ENCODE measurements around the gene RICTOR. TPM values are rescaled to one million over a fixed set of nuclear protein-coding genes. Genes with fewer than 3 reads are reported as not detected.

Gene RICTOR
- total and polyA plus RNA-seq, 2 donors, result 16.7 to 30.1 TPM

- 100% methylated on average over 2 of the region's 2 CpGs for WGBS
- Histone ChIP-seq H3K36me3 (ENCODE audit: control insufficient read depth in 2 of 2, insufficient read depth in 2 of 2, low read length in 1 of 2) (peaks cover 16 to 59% of the 10 kb centered on the region in 2 donors), H3K27ac (ENCODE audit: low read depth in 1 of 2, low read length in 1 of 2) (no peak overlapping the region), H3K4me3 (ENCODE audit: low read length in 2 of 2) (no peak overlapping the region), H3K4me1 (ENCODE audit: control insufficient read depth in 2 of 2, insufficient read depth in 2 of 2, low read length in 2 of 2) (no peaks in the 10 kb centered on the region), H3K9me3 (ENCODE audit: control insufficient read depth in 2 of 2, insufficient read depth in 1 of 2, low read length in 1 of 2) (no peaks in the 10 kb centered on the region), H3K27me3 (ENCODE audit: control insufficient read depth in 2 of 2, insufficient read depth in 1 of 2, low read length in 1 of 2) (no peaks in the 10 kb centered on the region)
- DNase-seq (ENCODE audit: low read depth in 6 of 9, low spot score in 9 of 9), result no peak
Observed at GRCh38 chr5:38941912-38942311, 132.3 kb downstream of the RICTOR start.

- Histone ChIP-seq H3K9me3 (ENCODE audit: control insufficient read depth in 2 of 2, insufficient read depth in 1 of 2, low read length in 1 of 2) (no peaks in the 10 kb centered on the region), H3K27me3 (ENCODE audit: control insufficient read depth in 2 of 2, insufficient read depth in 1 of 2, low read length in 1 of 2) (no peaks in the 10 kb centered on the region), H3K27ac (ENCODE audit: low read depth in 1 of 2, low read length in 1 of 2) (no peak overlapping the region), H3K4me3 (ENCODE audit: low read length in 2 of 2) (no peak overlapping the region), H3K36me3 (ENCODE audit: control insufficient read depth in 2 of 2, insufficient read depth in 2 of 2, low read length in 1 of 2) (peaks cover 16 to 60% of the 10 kb centered on the region in 2 donors), H3K4me1 (ENCODE audit: control insufficient read depth in 2 of 2, insufficient read depth in 2 of 2, low read length in 2 of 2) (no peaks in the 10 kb centered on the region)
- 91% methylated on average over 2 of the region's 2 CpGs for WGBS
- DNase-seq (ENCODE audit: low read depth in 6 of 9, low spot score in 9 of 9), result no peak
Observed at GRCh38 chr5:38940230-38940858, 133.9 kb downstream of the RICTOR start.

- WGBS, result 97% methylated on average over 1 of the region's 1 CpG
- no peaks in the 10 kb centered on the region for H3K4me1 ChIP-seq (ENCODE audit: control insufficient read depth in 2 of 2, insufficient read depth in 2 of 2, low read length in 2 of 2)
- H3K27me3 ChIP-seq (ENCODE audit: control insufficient read depth in 2 of 2, insufficient read depth in 1 of 2, low read length in 1 of 2), result no peaks in the 10 kb centered on the region
- H3K36me3 ChIP-seq (ENCODE audit: control insufficient read depth in 2 of 2, insufficient read depth in 2 of 2, low read length in 1 of 2), result peaks cover 11 to 47% of the 10 kb centered on the region in 2 donors
- no peak overlapping the region for H3K27ac ChIP-seq (ENCODE audit: low read depth in 1 of 2, low read length in 1 of 2)
- DNase-seq (ENCODE audit: low read depth in 6 of 9, low spot score in 9 of 9), result no peak
- no peak overlapping the region for H3K4me3 ChIP-seq (ENCODE audit: low read length in 2 of 2)
- H3K9me3 ChIP-seq (ENCODE audit: control insufficient read depth in 2 of 2, insufficient read depth in 1 of 2, low read length in 1 of 2), result no peaks in the 10 kb centered on the region
Observed at GRCh38 chr5:38938973-38939372, 135.2 kb downstream of the RICTOR start.

- no peak for DNase-seq (ENCODE audit: low read depth in 6 of 9, low spot score in 9 of 9)
- no peaks in the 10 kb centered on the region for H3K9me3 ChIP-seq (ENCODE audit: control insufficient read depth in 2 of 2, insufficient read depth in 1 of 2, low read length in 1 of 2)
- no peaks in the 10 kb centered on the region for H3K27me3 ChIP-seq (ENCODE audit: control insufficient read depth in 2 of 2, insufficient read depth in 1 of 2, low read length in 1 of 2)
- no peak overlapping the region for H3K27ac ChIP-seq (ENCODE audit: low read depth in 1 of 2, low read length in 1 of 2)
- peaks cover 11 to 44% of the 10 kb centered on the region in 2 donors for H3K36me3 ChIP-seq (ENCODE audit: control insufficient read depth in 2 of 2, insufficient read depth in 2 of 2, low read length in 1 of 2)
- 95% methylated on average over 1 of the region's 1 CpG for WGBS
- no peak overlapping the region for H3K4me3 ChIP-seq (ENCODE audit: low read length in 2 of 2)
- no peaks in the 10 kb centered on the region for H3K4me1 ChIP-seq (ENCODE audit: control insufficient read depth in 2 of 2, insufficient read depth in 2 of 2, low read length in 2 of 2)
Observed at GRCh38 chr5:38938424-38938823, 135.8 kb downstream of the RICTOR start.

GRCh38 chr5:38936269-38936668 lies 137.9 kb downstream of the RICTOR start:
- WGBS, result 98% methylated on average over 6 of the region's 6 CpGs
- H3K4me1 ChIP-seq (ENCODE audit: control insufficient read depth in 2 of 2, insufficient read depth in 2 of 2, low read length in 2 of 2), result no peaks in the 10 kb centered on the region
- DNase-seq (ENCODE audit: low read depth in 6 of 9, low spot score in 9 of 9), result no peak
- peaks cover 0 to 27% of the 10 kb centered on the region in 2 donors for H3K36me3 ChIP-seq (ENCODE audit: control insufficient read depth in 2 of 2, insufficient read depth in 2 of 2, low read length in 1 of 2)
- no peak overlapping the region for H3K27ac ChIP-seq (ENCODE audit: low read depth in 1 of 2, low read length in 1 of 2)
- no peaks in the 10 kb centered on the region for H3K27me3 ChIP-seq (ENCODE audit: control insufficient read depth in 2 of 2, insufficient read depth in 1 of 2, low read length in 1 of 2)
- no peak overlapping the region for H3K4me3 ChIP-seq (ENCODE audit: low read length in 2 of 2)
- H3K9me3 ChIP-seq (ENCODE audit: control insufficient read depth in 2 of 2, insufficient read depth in 1 of 2, low read length in 1 of 2), result no peaks in the 10 kb centered on the region

GRCh38 chr5:38935437-38935836 lies 138.8 kb downstream of the RICTOR start:
- Histone ChIP-seq H3K36me3 (ENCODE audit: control insufficient read depth in 2 of 2, insufficient read depth in 2 of 2, low read length in 1 of 2) (peaks cover 0 to 21% of the 10 kb centered on the region in 2 donors), H3K9me3 (ENCODE audit: control insufficient read depth in 2 of 2, insufficient read depth in 1 of 2, low read length in 1 of 2) (no peaks in the 10 kb centered on the region), H3K4me3 (ENCODE audit: low read length in 2 of 2) (no peak overlapping the region), H3K27me3 (ENCODE audit: control insufficient read depth in 2 of 2, insufficient read depth in 1 of 2, low read length in 1 of 2) (no peaks in the 10 kb centered on the region), H3K4me1 (ENCODE audit: control insufficient read depth in 2 of 2, insufficient read depth in 2 of 2, low read length in 2 of 2) (no peaks in the 10 kb centered on the region), H3K27ac (ENCODE audit: low read depth in 1 of 2, low read length in 1 of 2) (no peak overlapping the region)
- 95% methylated on average over 1 of the region's 1 CpG for WGBS
- DNase-seq (ENCODE audit: low read depth in 6 of 9, low spot score in 9 of 9), result no peak

- no peaks in the 10 kb centered on the region for H3K4me1 ChIP-seq (ENCODE audit: control insufficient read depth in 2 of 2, insufficient read depth in 2 of 2, low read length in 2 of 2)
- 94% methylated on average over 4 of the region's 4 CpGs for WGBS
- no peak overlapping the region for H3K27ac ChIP-seq (ENCODE audit: low read depth in 1 of 2, low read length in 1 of 2)
- no peak for DNase-seq (ENCODE audit: low read depth in 6 of 9, low spot score in 9 of 9)
- H3K9me3 ChIP-seq (ENCODE audit: control insufficient read depth in 2 of 2, insufficient read depth in 1 of 2, low read length in 1 of 2), result no peaks in the 10 kb centered on the region
- peaks cover 0 to 15% of the 10 kb centered on the region in 2 donors for H3K36me3 ChIP-seq (ENCODE audit: control insufficient read depth in 2 of 2, insufficient read depth in 2 of 2, low read length in 1 of 2)
- H3K27me3 ChIP-seq (ENCODE audit: control insufficient read depth in 2 of 2, insufficient read depth in 1 of 2, low read length in 1 of 2), result no peaks in the 10 kb centered on the region
- H3K4me3 ChIP-seq (ENCODE audit: low read length in 2 of 2), result no peak overlapping the region
Observed at GRCh38 chr5:38932854-38933408, 141.3 kb downstream of the RICTOR start.

- H3K4me3 ChIP-seq (ENCODE audit: low read length in 2 of 2), result no peak overlapping the region
- peaks cover 0 to 8% of the 10 kb centered on the region in 2 donors for H3K36me3 ChIP-seq (ENCODE audit: control insufficient read depth in 2 of 2, insufficient read depth in 2 of 2, low read length in 1 of 2)
- DNase-seq (ENCODE audit: low read depth in 6 of 9, low spot score in 9 of 9), result no peak
- no peaks in the 10 kb centered on the region for H3K9me3 ChIP-seq (ENCODE audit: control insufficient read depth in 2 of 2, insufficient read depth in 1 of 2, low read length in 1 of 2)
- no peaks in the 10 kb centered on the region for H3K27me3 ChIP-seq (ENCODE audit: control insufficient read depth in 2 of 2, insufficient read depth in 1 of 2, low read length in 1 of 2)
- 95% methylated on average over 4 of the region's 4 CpGs for WGBS
- H3K27ac ChIP-seq (ENCODE audit: low read depth in 1 of 2, low read length in 1 of 2), result no peak overlapping the region
- H3K4me1 ChIP-seq (ENCODE audit: control insufficient read depth in 2 of 2, insufficient read depth in 2 of 2, low read length in 2 of 2), result no peaks in the 10 kb centered on the region
Observed at GRCh38 chr5:38931731-38932130, 142.5 kb downstream of the RICTOR start.

GRCh38 chr5:38929838-38930237 lies 144.4 kb downstream of the RICTOR start:
- Histone ChIP-seq H3K4me3 (ENCODE audit: low read length in 2 of 2) (no peak overlapping the region), H3K27ac (ENCODE audit: low read depth in 1 of 2, low read length in 1 of 2) (no peak overlapping the region), H3K4me1 (ENCODE audit: control insufficient read depth in 2 of 2, insufficient read depth in 2 of 2, low read length in 2 of 2) (no peaks in the 10 kb centered on the region), H3K27me3 (ENCODE audit: control insufficient read depth in 2 of 2, insufficient read depth in 1 of 2, low read length in 1 of 2) (no peaks in the 10 kb centered on the region), H3K9me3 (ENCODE audit: control insufficient read depth in 2 of 2, insufficient read depth in 1 of 2, low read length in 1 of 2) (no peaks in the 10 kb centered on the region), H3K36me3 (ENCODE audit: control insufficient read depth in 2 of 2, insufficient read depth in 2 of 2, low read length in 1 of 2) (no peaks in the 10 kb centered on the region)
- DNase-seq (ENCODE audit: low read depth in 6 of 9, low spot score in 9 of 9), result no peak
- 74% methylated on average over 2 of the region's 2 CpGs for WGBS
